H1 (cell line): ENCODE results near the gene MFNG. TPM values are rescaled to one million over a fixed set of nuclear protein-coding genes. Genes with fewer than 3 reads are reported as not detected.

Source experiments
- CTCF ChIA-PET: fragments of 300-600 bp; sonication (Branson Sonifier 250); formaldehyde crosslinking; loops from one replicate; lab custom pipeline; 2021; ENCODE audit not compliant: partially characterized antibody; lab: Charles Lee
- POLR2A ChIA-PET: fragments of 300-600 bp; sonication (Branson Sonifier 250); formaldehyde crosslinking; loops from one replicate; lab custom pipeline; 2021; ENCODE audit warnings: inconsistent platforms; ENCODE audit not compliant: partially characterized antibody; lab: Charles Lee
- DNase-seq, 2 experiments: peaks; one replicate each; pipeline versions ENCODE4 v3.0.0 to v3.0.0-alpha.2; 2010 to 2022; ENCODE audit warnings: low spot score in 2 of 2, low read depth in 1 of 2, mixed read lengths in 1 of 2
- FAIRE-seq: peaks from 2 replicates; lab custom pipeline; 2011; peaks lifted over from hg19 to GRCh38; lab: Jason Lieb, UNC
- H2AFZ ChIP-seq: 2 replicates; pipeline ENCODE4 v1.8.1; 2012; ENCODE audit warnings: low read length, inconsistent platforms
- H2AK5ac ChIP-seq: 2 replicates; pipeline ENCODE4 v1.6.1; 2013; ENCODE audit warnings: low read depth, low read length
- H2BK120ac ChIP-seq: replicated peaks from 2 replicates; pipeline ENCODE3; 2013; ENCODE audit warnings: low read depth, low read length, inconsistent platforms
- H2BK12ac ChIP-seq: 2 replicates; pipeline ENCODE4 v1.6.1; 2013; ENCODE audit warnings: low read depth, low read length
- H2BK15ac ChIP-seq: 2 replicates; pipeline ENCODE4 v1.6.1; 2013; ENCODE audit warnings: low read length
- H2BK20ac ChIP-seq: 2 replicates; pipeline ENCODE4 v1.6.1; 2013; ENCODE audit warnings: low read length
- H2BK5ac ChIP-seq: 2 replicates; pipeline ENCODE4 v1.6.1; 2013; ENCODE audit warnings: low read depth, low read length
- H3K14ac ChIP-seq: 2 replicates; pipeline ENCODE4 v1.6.1; 2013; ENCODE audit warnings: inconsistent platforms; ENCODE audit not compliant: insufficient read length
- H3K18ac ChIP-seq: 2 replicates; pipeline ENCODE4 v1.6.1; 2013; ENCODE audit warnings: low read length; ENCODE audit errors: extremely low read depth
- H3K23ac ChIP-seq: 2 replicates; pipeline ENCODE4 v1.6.1; 2013; ENCODE audit warnings: inconsistent platforms; ENCODE audit not compliant: insufficient read length
- H3K23me2 ChIP-seq: 2 replicates; pipeline ENCODE4 v1.6.1; 2013; ENCODE audit warnings: low read depth, low read length
- H3K27ac ChIP-seq: 2 replicates; pipeline ENCODE4 v1.6.1; 2011; ENCODE audit warnings: low read depth, low read length, inconsistent platforms
- H3K27me3 ChIP-seq, 4 experiments: replicated peaks in 1 of 4; 1 replicate in 1 of 4; 2 replicates in 3 of 4; pipeline versions ENCODE4 v1.6.1 to v1.8.1; 2011 to 2013; ENCODE audit warnings: low read length in 3 of 4, mild to moderate bottlenecking in 3 of 4, inconsistent platforms in 2 of 4, mixed read lengths in 2 of 4, moderate library complexity in 1 of 4; ENCODE audit not compliant: control insufficient read depth in 3 of 4, insufficient read depth in 3 of 4; ENCODE audit errors: extremely low read depth in 1 of 4
- H3K36me3 ChIP-seq, 4 experiments: 2 replicates each; pipeline versions ENCODE4 v1.6.1 to v1.8.1; 2011 to 2013; ENCODE audit warnings: mild to moderate bottlenecking in 4 of 4, low read length in 3 of 4, moderate library complexity in 2 of 4, control low read depth in 1 of 4, inconsistent platforms in 1 of 4; ENCODE audit not compliant: insufficient read depth in 4 of 4, control insufficient read depth in 2 of 4
- H3K4ac ChIP-seq: replicated peaks from 2 replicates; pipeline ENCODE3; 2013; ENCODE audit warnings: low read length, low read depth, mixed read lengths, inconsistent platforms; ENCODE audit not compliant: insufficient read length
- H3K4me1 ChIP-seq, 4 experiments: replicated peaks in 1 of 4; 1 replicate in 1 of 4; 2 replicates in 3 of 4; pipeline versions ENCODE4 v1.6.1 to v1.8.1; 2011 to 2013; ENCODE audit warnings: low read length in 3 of 4, inconsistent platforms in 2 of 4, mixed read lengths in 1 of 4; ENCODE audit not compliant: insufficient read depth in 4 of 4, control insufficient read depth in 3 of 4
- H3K4me2 ChIP-seq, 2 experiments: 2 replicates each; pipeline versions ENCODE4 v1.6.1 to v1.8.1; 2011 to 2013; ENCODE audit warnings: low read depth in 2 of 2, low read length in 2 of 2, control low read depth in 1 of 2, inconsistent platforms in 1 of 2, mild to moderate bottlenecking in 1 of 2; ENCODE audit not compliant: insufficient read depth in 1 of 2
- H3K4me3 ChIP-seq, 4 experiments: fragments of 200-600, 300-600 bp in 1 of 4; sonication (generic), shearing (Covaris generic), sonication (Bioruptor Twin) in 1 of 4; 2 replicates each; pipeline versions ENCODE4 v1.5.1 to v1.8.1; 2011 to 2016; ENCODE audit warnings: low read length in 4 of 4, low read depth in 3 of 4, control low read depth in 2 of 4, inconsistent platforms in 2 of 4, mild to moderate bottlenecking in 2 of 4, mixed read lengths in 1 of 4, moderate library complexity in 1 of 4; ENCODE audit not compliant: insufficient read depth in 2 of 4; ENCODE audit errors: extremely low read depth in 1 of 4
- H3K56ac ChIP-seq: replicated peaks from 2 replicates; pipeline ENCODE3; 2013; ENCODE audit warnings: low read depth, mild to moderate bottlenecking, mixed read lengths, low read length, inconsistent platforms; ENCODE audit not compliant: insufficient read length
- H3K79me1 ChIP-seq: 2 replicates; pipeline ENCODE4 v1.6.1; 2013; ENCODE audit warnings: low read depth, low read length, control low read depth
- H3K79me2 ChIP-seq, 2 experiments: 2 replicates each; pipeline versions ENCODE4 v1.6.1 to v1.8.1; 2012 to 2013; ENCODE audit warnings: low read length in 2 of 2, mild to moderate bottlenecking in 2 of 2, inconsistent platforms in 1 of 2; ENCODE audit not compliant: insufficient read depth in 2 of 2, control insufficient read depth in 1 of 2
- H3K9ac ChIP-seq, 4 experiments: replicated peaks in 1 of 4; 1 replicate in 1 of 4; 2 replicates in 3 of 4; pipeline versions ENCODE4 v1.6.1 to v1.8.1; 2011 to 2013; ENCODE audit warnings: low read depth in 3 of 4, low read length in 3 of 4, control low read depth in 2 of 4, mild to moderate bottlenecking in 2 of 4, moderate library complexity in 2 of 4, inconsistent platforms in 1 of 4; ENCODE audit errors: extremely low read depth in 1 of 4
- H3K9me3 ChIP-seq, 2 experiments: 2 replicates each; pipeline versions ENCODE4 v1.6.1 to v1.8.1; 2012 to 2013; ENCODE audit warnings: mild to moderate bottlenecking in 2 of 2, moderate library complexity in 2 of 2, control low read depth in 1 of 2, inconsistent platforms in 1 of 2, low read depth in 1 of 2, low read length in 1 of 2, mixed read lengths in 1 of 2; ENCODE audit not compliant: insufficient read depth in 2 of 2
- H4K20me1 ChIP-seq, 2 experiments: replicated peaks in 1 of 2; 2 replicates each; pipeline versions ENCODE3 to v1.8.1; 2011 to 2013; ENCODE audit warnings: inconsistent platforms in 2 of 2, low read length in 2 of 2, mild to moderate bottlenecking in 1 of 2; ENCODE audit not compliant: insufficient read depth in 2 of 2, control insufficient read depth in 1 of 2
- H4K5ac ChIP-seq: 2 replicates; pipeline ENCODE4 v1.6.1; 2013; ENCODE audit warnings: low read length, low read depth, mixed read lengths, inconsistent platforms; ENCODE audit not compliant: insufficient read length
- H4K8ac ChIP-seq: 2 replicates; pipeline ENCODE4 v1.8.0; 2013; ENCODE audit warnings: mild to moderate bottlenecking, moderate library complexity, low read length, inconsistent platforms; ENCODE audit not compliant: insufficient read depth; ENCODE audit errors: extremely low read depth
- H4K91ac ChIP-seq: replicated peaks from 2 replicates; pipeline ENCODE3; 2013; ENCODE audit warnings: low read length, mixed read lengths, inconsistent platforms; ENCODE audit not compliant: insufficient read length
- ASH2L ChIP-seq: fragments of 200-600, 300-600 bp; sonication (generic); IDR thresholded peaks from one replicate; pipeline ENCODE4 v1.7.1; 2017; ENCODE audit warnings: low read length
- CBX8 ChIP-seq: fragments of 300-800, 300-1000 bp; sonication (generic); IDR thresholded peaks from 2 replicates; pipeline ENCODE4 v1.7.1; 2016; ENCODE audit warnings: low read depth, low read length, borderline replicate concordance
- EP300 ChIP-seq, 2 experiments: IDR thresholded peaks; 1 replicate in 1 of 2; 2 replicates in 1 of 2; pipeline ENCODE4 v1.6.1; 2011 to 2012; ENCODE audit warnings: low read depth in 2 of 2, low read length in 2 of 2, mild to moderate bottlenecking in 2 of 2, borderline replicate concordance in 1 of 2, inconsistent platforms in 1 of 2, moderate library complexity in 1 of 2
- HDAC6 ChIP-seq: IDR thresholded peaks from one replicate; pipeline ENCODE4 v1.7.1; 2012; ENCODE audit warnings: low read depth, mild to moderate bottlenecking, inconsistent platforms, low read length, moderate library complexity
- NRF1 ChIP-seq: IDR thresholded peaks from 2 replicates; pipeline ENCODE4 v1.6.1; 2011; ENCODE audit warnings: mild to moderate bottlenecking, low read depth, low read length, improper control_type of control experiment
- POU5F1 ChIP-seq: IDR thresholded peaks from 2 replicates; pipeline ENCODE4 v1.6.1; 2011; ENCODE audit warnings: low read depth, mild to moderate bottlenecking, low read length, moderate library complexity
- RXRA ChIP-seq: IDR thresholded peaks from 2 replicates; pipeline ENCODE4 v1.6.1; 2011; ENCODE audit warnings: low read depth, mild to moderate bottlenecking, low read length, moderate library complexity; ENCODE audit not compliant: insufficient read depth
- SAP30 ChIP-seq: fragments of 300-600 bp; sonication (generic); IDR thresholded peaks from 2 replicates; pipeline ENCODE4 v1.7.1; 2012; ENCODE audit warnings: low read length, moderate library complexity, mild to moderate bottlenecking, inconsistent platforms; ENCODE audit not compliant: insufficient read depth, insufficient replicate concordance
- SIX5 ChIP-seq: IDR thresholded peaks from 2 replicates; pipeline ENCODE4 v1.6.1; 2011; ENCODE audit warnings: mild to moderate bottlenecking, low read depth, low read length
- SP2 ChIP-seq: IDR thresholded peaks from 2 replicates; pipeline ENCODE4 v1.6.1; 2012; ENCODE audit warnings: mild to moderate bottlenecking, low read length, inconsistent platforms
- TBP ChIP-seq: IDR thresholded peaks from 2 replicates; pipeline ENCODE4 v1.6.1; 2011; ENCODE audit warnings: low read depth, low read length, improper control_type of control experiment
- TCF12 ChIP-seq: IDR thresholded peaks from 2 replicates; pipeline ENCODE4 v1.6.1; 2011; ENCODE audit warnings: low read depth, mild to moderate bottlenecking, low read length
- ZNF274 ChIP-seq: IDR thresholded peaks from 2 replicates; pipeline ENCODE4 v1.7.0; 2012; ENCODE audit warnings: low read length, borderline replicate concordance; ENCODE audit errors: extremely low read depth
- WGBS, 2 experiments: shearing (Covaris generic) in 1 of 2; methylation state at CpG; one replicate each; pipeline versions ENCODE4 v1.1.6 to v1.1.7; 2013 to 2015; ENCODE audit warnings: low lambda C conversion rate in 2 of 2, mixed read lengths in 2 of 2, inconsistent platforms in 1 of 2, low coverage in 1 of 2, missing lambda C conversion rate in 1 of 2; ENCODE audit not compliant: insufficient replicate concordance in 2 of 2, insufficient coverage in 1 of 2, insufficient read length in 1 of 2; ENCODE audit errors: extremely low coverage in 1 of 2, missing lambda C conversion rate in 1 of 2; 5-methylcytosine and 5-hydroxymethylcytosine counted together
- polyA plus RNA-seq, 7 experiments: library from polyadenylated mRNA; depleted of rRNA in 3 of 7; stranded (reverse) in 5 of 7; unstranded in 2 of 7; fragments of >200 nt in 5 of 7; fragments of 200-250 nt in 2 of 7; gene quantifications; 1 replicate in 5 of 7; 2 replicates in 1 of 7; 4 replicates in 1 of 7; pipeline versions ENCODE4 v1.2.1 to v1.2.3, GENCODE V29; 2011 to 2013; ENCODE audit warnings: missing spikeins in 2 of 7, mixed read lengths in 2 of 7
- total RNA-seq: library from RNA; stranded (reverse); fragmentation: NEBNext Ultra II Directional; extraction: Animal tissue kit (Norgen Biotek cat#: 25700); gene quantifications from 2 replicates; pipeline ENCODE4 v1.2.1, GENCODE V29; 2021
- TF ChIP-seq, protein P1 (sequence below): IDR thresholded peaks from 2 replicates; pipeline ENCODE4 v1.6.1; 2012; ENCODE audit warnings: inconsistent platforms

Gene MFNG
- total and polyA plus RNA-seq, 2 of the 8 experiments (the other 6 are each of a cell fraction or from before 2014, with no cell fraction given): 1.7 to 5.5 TPM

DNA sequence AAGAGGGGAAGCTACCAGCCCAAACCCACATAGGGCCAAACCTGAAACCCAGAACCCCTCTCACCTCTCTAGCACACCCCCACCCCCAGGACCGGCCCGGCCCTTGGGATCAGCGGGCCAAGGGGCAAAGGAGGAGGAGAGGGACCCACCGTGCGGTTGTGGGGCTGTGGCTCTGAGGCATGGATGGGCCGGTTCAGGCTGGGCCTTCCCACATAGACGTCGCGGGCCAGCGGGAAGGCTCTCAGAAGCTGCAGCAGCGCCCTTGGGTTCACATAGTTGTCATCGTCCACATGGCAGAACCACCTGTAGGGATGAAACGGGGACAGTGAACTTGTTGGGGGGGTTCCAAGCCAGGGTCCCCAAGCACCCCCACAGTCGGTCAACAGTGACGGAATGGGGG is 7.0 kb downstream of the MFNG start:
- DNase-seq (no peak), FAIRE-seq (no peak)
- no peaks in the 10 kb centered on the region for H3K79me2 ChIP-seq
- WGBS, 2 experiments: 96% methylated on average over 15 of the region's 15 CpGs; no CpG with 5 or more reads in 1 of the 2 experiments
- peaks cover 2% of the 10 kb centered on the region; the same call in 1 of the 2 replicates for H3K23me2 ChIP-seq
- H4K8ac ChIP-seq: no peak overlapping the region
- H2BK12ac ChIP-seq: no peak overlapping the region
- H2BK20ac ChIP-seq: no peak overlapping the region
- no peak overlapping the region for H3K27ac ChIP-seq
- no peak overlapping the region for H3K4me2 ChIP-seq
- no peak overlapping the region for H3K18ac ChIP-seq
- no peaks in the 10 kb centered on the region for H3K27me3 ChIP-seq
- no peaks in the 10 kb centered on the region for H3K79me1 ChIP-seq
- POLR2A ChIA-PET: interaction anchor here (0.7 kb wide), 1 partner anchor 10 kb away, joined by 3 read pairs; no protein-coding TSS in a partner anchor
- H4K5ac ChIP-seq: no peak overlapping the region
- no peak overlapping the region for H4K91ac ChIP-seq
- H3K4ac ChIP-seq: no peak overlapping the region
- no peak overlapping the region for H3K56ac ChIP-seq
- no peak overlapping the region for H2AK5ac ChIP-seq
- H2AFZ ChIP-seq: no peak overlapping the region; the same call in 1 of the 2 replicates
- no peak overlapping the region for H2BK120ac ChIP-seq
- no peaks in the 10 kb centered on the region for H3K36me3 ChIP-seq
- no peak overlapping the region for H2BK15ac ChIP-seq
- H3K9ac ChIP-seq: no peak overlapping the region
- H4K20me1 ChIP-seq: peaks cover 1 to 2% of the 10 kb centered on the region in 2 experiments
- CTCF ChIA-PET: interaction anchor here (0.6 to 14.2 kb wide), 5 partner anchors 11 to 436 kb away, joined by 3 to 312 read pairs (median 4); partner anchors contain the start of gene MFNG
- peaks cover 0 to 2% (median 0%) of the 10 kb centered on the region in 4 experiments; a peak in 2 of 7 replicates for H3K4me1 ChIP-seq
- no peak overlapping the region for H3K14ac ChIP-seq
- H2BK5ac ChIP-seq: no peak overlapping the region
- no peak overlapping the region for H3K23ac ChIP-seq
- H3K9me3 ChIP-seq: no peaks in the 10 kb centered on the region
- no peak overlapping the region for H3K4me3 ChIP-seq
- TF ChIP-seq POU5F1 (no peak), NRF1 (no peak), SP2 (no peak), EP300 (IDR thresholded peaks at IDR 0.05; ENCODE audit: borderline replicate concordance in 1 of 2, low read depth in 2 of 2, low read length in 2 of 2) (no peak), ASH2L (no peak), TCF12 (no peak), HDAC6 (no peak), ZNF274 (no peak), SAP30 (no peak), TBP (no peak), SIX5 (no peak), RXRA (no peak), CBX8 (no peak)
- TF ChIP-seq, protein P1, sequence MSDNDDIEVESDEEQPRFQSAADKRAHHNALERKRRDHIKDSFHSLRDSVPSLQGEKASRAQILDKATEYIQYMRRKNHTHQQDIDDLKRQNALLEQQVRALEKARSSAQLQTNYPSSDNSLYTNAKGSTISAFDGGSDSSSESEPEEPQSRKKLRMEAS: no peak
